HEK293 (cell line): Measurements from ENCODE around the gene HERPUD2.

Source experiments
- CTCF ChIA-PET: fragments of 350-600 bp; formaldehyde crosslinking; extraction: SDS; loops from one replicate; lab custom pipeline; 2021; ENCODE audit warnings: antibody characterized with exemption; lab: Yijun Ruan, JAX
- POLR2A ChIA-PET: fragments of 300-600 bp; formaldehyde crosslinking; extraction: SDS; loops from one replicate; lab custom pipeline; 2020; ENCODE audit warnings: antibody characterized with exemption, inconsistent platforms; lab: Yijun Ruan, JAX
- H3K27ac ChIP-seq: fragments of 200-500 bp; sonication (Bioruptor generic); 2 replicates; pipeline ENCODE4 v1.5.1; 2014; ENCODE audit warnings: low read depth, low read length, control low read depth, inconsistent platforms; ENCODE audit errors: extremely low read depth
- H3K36me3 ChIP-seq, 2 experiments: fragments of 200-500 bp in 1 of 2; sonication (Bioruptor generic) in 1 of 2; 1 replicate in 1 of 2; 2 replicates in 1 of 2; pipeline ENCODE4 v1.5.1; 2014 to 2017; ENCODE audit warnings: inconsistent platforms in 2 of 2, low read length in 2 of 2; ENCODE audit not compliant: control insufficient read depth in 2 of 2, insufficient read depth in 1 of 2
- H3K4me1 ChIP-seq: fragments of 200-500 bp; sonication (Bioruptor generic); 2 replicates; pipeline ENCODE4 v1.5.1; 2014; ENCODE audit warnings: mild to moderate bottlenecking, low read length, inconsistent platforms; ENCODE audit not compliant: control insufficient read depth, insufficient read depth
- H3K4me3 ChIP-seq: 2 replicates; pipeline ENCODE4 v1.5.1; 2011; ENCODE audit warnings: low read depth, mild to moderate bottlenecking, control low read depth, low read length, moderate library complexity
- H3K9me3 ChIP-seq: fragments of 200-500 bp; sonication (Bioruptor generic); 2 replicates; pipeline ENCODE4 v1.5.1; 2014; ENCODE audit warnings: low read depth, low read length, inconsistent platforms; ENCODE audit not compliant: control insufficient read depth, insufficient read depth
- GLI4 ChIP-seq: fragments of 450-650 bp; formaldehyde crosslinking; IDR thresholded peaks from 2 replicates; pipeline ENCODE4 v1.5.1; 2016; ENCODE audit warnings: missing biosample characterization, missing genetic modification characterization
- PRDM1 ChIP-seq: fragments of 450-650 bp; formaldehyde crosslinking; IDR thresholded peaks from 2 replicates; pipeline ENCODE4; 2016; ENCODE audit warnings: missing biosample characterization, missing genetic modification characterization
- TRIM28 ChIP-seq: IDR thresholded peaks from 2 replicates; pipeline ENCODE4 v1.6.1; 2011; ENCODE audit warnings: low read length, control low read depth, borderline replicate concordance
- ZBTB1 ChIP-seq: fragments of 450-650 bp; formaldehyde crosslinking; IDR thresholded peaks from 2 replicates; pipeline ENCODE4 v1.5.1; 2016; ENCODE audit warnings: missing biosample characterization, missing genetic modification characterization
- ZBTB48 ChIP-seq: fragments of 450-650 bp; formaldehyde crosslinking; IDR thresholded peaks from 2 replicates; pipeline ENCODE4 v1.5.1; 2016; ENCODE audit warnings: missing biosample characterization, missing genetic modification characterization
- ZNF138 ChIP-seq: fragments of 450-650 bp; formaldehyde crosslinking; IDR thresholded peaks from 2 replicates; pipeline ENCODE4 v1.5.1; 2016; ENCODE audit warnings: missing biosample characterization, missing genetic modification characterization, borderline replicate concordance
- ZNF155 ChIP-seq: fragments of 450-650 bp; formaldehyde crosslinking; IDR thresholded peaks from 2 replicates; pipeline ENCODE4 v1.5.1; 2016; ENCODE audit warnings: missing biosample characterization, missing genetic modification characterization
- ZNF16 ChIP-seq: fragments of 450-650 bp; formaldehyde crosslinking; IDR thresholded peaks from 2 replicates; pipeline ENCODE4 v1.5.1; 2016; ENCODE audit warnings: low read depth, missing biosample characterization, missing genetic modification characterization
- ZNF202 ChIP-seq: fragments of 450-650 bp; formaldehyde crosslinking; IDR thresholded peaks from 2 replicates; pipeline ENCODE4 v1.5.1; 2016; ENCODE audit warnings: missing biosample characterization, missing genetic modification characterization, borderline replicate concordance
- ZNF214 ChIP-seq: fragments of 450-650 bp; formaldehyde crosslinking; IDR thresholded peaks from 2 replicates; pipeline ENCODE4 v1.5.1; 2017; ENCODE audit warnings: missing biosample characterization, mild to moderate bottlenecking, missing genetic modification characterization, borderline replicate concordance
- ZNF239 ChIP-seq: fragments of 450-650 bp; formaldehyde crosslinking; IDR thresholded peaks from 2 replicates; pipeline ENCODE4 v1.5.1; 2016; ENCODE audit warnings: missing biosample characterization, missing genetic modification characterization
- ZNF248 ChIP-seq: fragments of 450-650 bp; formaldehyde crosslinking; IDR thresholded peaks from 2 replicates; pipeline ENCODE4 v1.5.1; 2017; ENCODE audit warnings: missing biosample characterization, missing genetic modification characterization
- ZNF311 ChIP-seq: fragments of 450-650 bp; formaldehyde crosslinking; IDR thresholded peaks from 2 replicates; pipeline ENCODE4 v1.5.1; 2017; ENCODE audit warnings: missing biosample characterization, missing genetic modification characterization, borderline replicate concordance
- ZNF354C ChIP-seq: fragments of 450-650 bp; formaldehyde crosslinking; IDR thresholded peaks from 2 replicates; pipeline ENCODE4 v1.5.1; 2016; ENCODE audit warnings: missing biosample characterization, missing genetic modification characterization, low read depth, borderline replicate concordance
- ZNF366 ChIP-seq: fragments of 450-650 bp; formaldehyde crosslinking; conservative IDR thresholded peaks from 2 replicates; pipeline ENCODE4 v1.5.1; 2016; ENCODE audit warnings: missing biosample characterization, missing genetic modification characterization
- ZNF394 ChIP-seq: fragments of 450-650 bp; formaldehyde crosslinking; IDR thresholded peaks from 2 replicates; pipeline ENCODE4 v1.5.1; 2016; ENCODE audit warnings: missing biosample characterization, missing genetic modification characterization, mild to moderate bottlenecking, moderate library complexity, borderline replicate concordance
- ZNF514 ChIP-seq: fragments of 450-650 bp; formaldehyde crosslinking; IDR thresholded peaks from 2 replicates; pipeline ENCODE4 v1.5.1; 2016; ENCODE audit warnings: missing biosample characterization, missing genetic modification characterization
- ZNF571 ChIP-seq: fragments of 450-650 bp; formaldehyde crosslinking; IDR thresholded peaks from 2 replicates; pipeline ENCODE4 v1.5.0; 2017; ENCODE audit warnings: missing biosample characterization, missing genetic modification characterization
- ZNF701 ChIP-seq: fragments of 450-650 bp; formaldehyde crosslinking; IDR thresholded peaks from 2 replicates; pipeline ENCODE4 v1.5.1; 2016; ENCODE audit warnings: missing biosample characterization, missing genetic modification characterization
- ZNF76 ChIP-seq: fragments of 450-650 bp; formaldehyde crosslinking; IDR thresholded peaks from 2 replicates; pipeline ENCODE4; 2016; ENCODE audit warnings: low read depth, missing biosample characterization, missing genetic modification characterization, borderline replicate concordance
- ZNF776 ChIP-seq: fragments of 450-650 bp; formaldehyde crosslinking; IDR thresholded peaks from 2 replicates; pipeline ENCODE4 v1.5.0; 2017; ENCODE audit warnings: missing biosample characterization, missing genetic modification characterization, borderline replicate concordance
- TF ChIP-seq, protein P1 (sequence below): fragments of 450-650 bp; formaldehyde crosslinking; IDR thresholded peaks from 2 replicates; pipeline ENCODE4 v1.5.1; 2016; ENCODE audit warnings: missing biosample characterization, missing genetic modification characterization
- TF ChIP-seq, protein P2 (sequence below): fragments of 450-650 bp; formaldehyde crosslinking; optimal IDR thresholded peaks from 2 replicates; pipeline ENCODE3; 2016; ENCODE audit warnings: missing biosample characterization, mild to moderate bottlenecking, missing genetic modification characterization
- TF ChIP-seq, protein P3 (sequence below): fragments of 450-650 bp; IDR thresholded peaks from 2 replicates; pipeline ENCODE4 v1.5.1; 2018; ENCODE audit warnings: missing biosample characterization, missing genetic modification characterization
- TF ChIP-seq, protein P4 (sequence below): IDR thresholded peaks from 2 replicates; pipeline ENCODE4 v1.6.1; 2011; ENCODE audit warnings: mild to moderate bottlenecking, low read depth, low read length, borderline replicate concordance

Gene HERPUD2

DNA sequence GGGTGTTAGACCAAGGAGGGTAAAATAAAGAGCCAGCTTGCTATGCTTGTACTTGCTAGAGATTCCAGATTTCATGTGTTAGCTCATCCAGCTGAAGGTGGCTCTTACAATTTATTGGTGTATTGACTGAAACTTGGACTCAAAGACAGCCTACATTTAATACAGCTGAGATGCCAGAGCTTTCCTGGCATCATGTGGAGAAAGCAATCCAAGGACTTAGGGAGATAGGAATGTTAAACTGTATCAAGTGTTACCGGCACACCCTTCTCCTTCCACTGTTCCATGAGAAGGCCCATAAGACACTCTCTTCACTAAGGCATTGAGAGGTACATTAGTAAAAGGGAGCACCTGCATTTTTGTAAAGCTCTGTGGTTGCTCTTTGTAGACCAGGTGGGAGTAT is 9.3 kb upstream of the HERPUD2 start:
- ChIA-PET CTCF (interaction anchor here (2.4 kb wide), 1 partner anchor 203 kb away, joined by 12 read pairs; no protein-coding TSS in a partner anchor), POLR2A (interaction anchor here (1.0 kb wide), 1 partner anchor 9 kb away, joined by 4 read pairs; no protein-coding TSS in a partner anchor)
- no peak overlapping the region for H3K27ac ChIP-seq
- H3K4me3 ChIP-seq = no peak overlapping the region
- no peaks in the 10 kb centered on the region for H3K9me3 ChIP-seq
- no peak for TF ChIP-seq ZBTB48 (tag by site-specific recombination)
- TF ChIP-seq ZNF76 (tag by site-specific recombination) = no peak
- TF ChIP-seq ZNF776 = no peak
- no peak for TF ChIP-seq GLI4 (tag by site-specific recombination)
- TF ChIP-seq, protein P1, sequence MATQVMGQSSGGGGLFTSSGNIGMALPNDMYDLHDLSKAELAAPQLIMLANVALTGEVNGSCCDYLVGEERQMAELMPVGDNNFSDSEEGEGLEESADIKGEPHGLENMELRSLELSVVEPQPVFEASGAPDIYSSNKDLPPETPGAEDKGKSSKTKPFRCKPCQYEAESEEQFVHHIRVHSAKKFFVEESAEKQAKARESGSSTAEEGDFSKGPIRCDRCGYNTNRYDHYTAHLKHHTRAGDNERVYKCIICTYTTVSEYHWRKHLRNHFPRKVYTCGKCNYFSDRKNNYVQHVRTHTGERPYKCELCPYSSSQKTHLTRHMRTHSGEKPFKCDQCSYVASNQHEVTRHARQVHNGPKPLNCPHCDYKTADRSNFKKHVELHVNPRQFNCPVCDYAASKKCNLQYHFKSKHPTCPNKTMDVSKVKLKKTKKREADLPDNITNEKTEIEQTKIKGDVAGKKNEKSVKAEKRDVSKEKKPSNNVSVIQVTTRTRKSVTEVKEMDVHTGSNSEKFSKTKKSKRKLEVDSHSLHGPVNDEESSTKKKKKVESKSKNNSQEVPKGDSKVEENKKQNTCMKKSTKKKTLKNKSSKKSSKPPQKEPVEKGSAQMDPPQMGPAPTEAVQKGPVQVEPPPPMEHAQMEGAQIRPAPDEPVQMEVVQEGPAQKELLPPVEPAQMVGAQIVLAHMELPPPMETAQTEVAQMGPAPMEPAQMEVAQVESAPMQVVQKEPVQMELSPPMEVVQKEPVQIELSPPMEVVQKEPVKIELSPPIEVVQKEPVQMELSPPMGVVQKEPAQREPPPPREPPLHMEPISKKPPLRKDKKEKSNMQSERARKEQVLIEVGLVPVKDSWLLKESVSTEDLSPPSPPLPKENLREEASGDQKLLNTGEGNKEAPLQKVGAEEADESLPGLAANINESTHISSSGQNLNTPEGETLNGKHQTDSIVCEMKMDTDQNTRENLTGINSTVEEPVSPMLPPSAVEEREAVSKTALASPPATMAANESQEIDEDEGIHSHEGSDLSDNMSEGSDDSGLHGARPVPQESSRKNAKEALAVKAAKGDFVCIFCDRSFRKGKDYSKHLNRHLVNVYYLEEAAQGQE = no peak
- TF ChIP-seq ZNF248 = no peak
- no peak for TF ChIP-seq TRIM28
- TF ChIP-seq ZNF701 = no peak
- no peak for TF ChIP-seq ZNF202 (tag by site-specific recombination)
- TF ChIP-seq, protein P2, sequence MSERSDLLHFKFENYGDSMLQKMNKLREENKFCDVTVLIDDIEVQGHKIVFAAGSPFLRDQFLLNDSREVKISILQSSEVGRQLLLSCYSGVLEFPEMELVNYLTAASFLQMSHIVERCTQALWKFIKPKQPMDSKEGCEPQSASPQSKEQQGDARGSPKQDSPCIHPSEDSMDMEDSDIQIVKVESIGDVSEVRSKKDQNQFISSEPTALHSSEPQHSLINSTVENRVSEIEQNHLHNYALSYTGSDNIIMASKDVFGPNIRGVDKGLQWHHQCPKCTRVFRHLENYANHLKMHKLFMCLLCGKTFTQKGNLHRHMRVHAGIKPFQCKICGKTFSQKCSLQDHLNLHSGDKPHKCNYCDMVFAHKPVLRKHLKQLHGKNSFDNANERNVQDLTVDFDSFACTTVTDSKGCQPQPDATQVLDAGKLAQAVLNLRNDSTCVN = no peak
- TF ChIP-seq, protein P3, sequence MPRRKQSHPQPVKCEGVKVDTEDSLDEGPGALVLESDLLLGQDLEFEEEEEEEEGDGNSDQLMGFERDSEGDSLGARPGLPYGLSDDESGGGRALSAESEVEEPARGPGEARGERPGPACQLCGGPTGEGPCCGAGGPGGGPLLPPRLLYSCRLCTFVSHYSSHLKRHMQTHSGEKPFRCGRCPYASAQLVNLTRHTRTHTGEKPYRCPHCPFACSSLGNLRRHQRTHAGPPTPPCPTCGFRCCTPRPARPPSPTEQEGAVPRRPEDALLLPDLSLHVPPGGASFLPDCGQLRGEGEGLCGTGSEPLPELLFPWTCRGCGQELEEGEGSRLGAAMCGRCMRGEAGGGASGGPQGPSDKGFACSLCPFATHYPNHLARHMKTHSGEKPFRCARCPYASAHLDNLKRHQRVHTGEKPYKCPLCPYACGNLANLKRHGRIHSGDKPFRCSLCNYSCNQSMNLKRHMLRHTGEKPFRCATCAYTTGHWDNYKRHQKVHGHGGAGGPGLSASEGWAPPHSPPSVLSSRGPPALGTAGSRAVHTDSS = no peak
- no peak for TF ChIP-seq ZNF16
- no peak for TF ChIP-seq ZNF239 (tag by site-specific recombination)
- TF ChIP-seq, all 188 proteins: peak for 0
- Histone ChIP-seq H3K36me3 (no peaks in the 10 kb centered on the region; a peak in 1 of 3 replicates), H3K4me1 (no peaks in the 10 kb centered on the region)

DNA sequence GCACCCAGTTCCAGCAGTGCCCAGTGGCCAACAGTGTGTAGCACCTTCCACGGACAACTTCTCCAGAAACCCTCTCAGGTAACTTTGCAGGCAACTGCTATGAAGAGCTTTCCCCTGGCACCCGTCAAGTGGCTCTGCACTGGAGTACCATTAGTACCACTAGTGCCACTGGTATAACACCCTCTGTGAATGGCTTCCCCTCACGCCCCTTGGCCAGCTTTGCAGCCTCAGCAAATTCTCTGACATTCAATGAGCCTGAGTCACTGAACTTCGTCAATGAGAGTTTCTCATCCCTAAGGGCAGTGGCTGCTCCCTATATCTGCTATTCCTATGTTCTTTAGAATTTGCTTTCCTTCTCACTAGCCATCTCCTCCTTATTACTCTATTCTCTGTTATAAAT is 7.6 kb upstream of the HERPUD2 start:
- POLR2A ChIA-PET = no interaction called here
- CTCF ChIA-PET = interaction anchor here (1.1 kb wide), 1 partner anchor 78 kb away, joined by 3 read pairs; no protein-coding TSS in a partner anchor

DNA sequence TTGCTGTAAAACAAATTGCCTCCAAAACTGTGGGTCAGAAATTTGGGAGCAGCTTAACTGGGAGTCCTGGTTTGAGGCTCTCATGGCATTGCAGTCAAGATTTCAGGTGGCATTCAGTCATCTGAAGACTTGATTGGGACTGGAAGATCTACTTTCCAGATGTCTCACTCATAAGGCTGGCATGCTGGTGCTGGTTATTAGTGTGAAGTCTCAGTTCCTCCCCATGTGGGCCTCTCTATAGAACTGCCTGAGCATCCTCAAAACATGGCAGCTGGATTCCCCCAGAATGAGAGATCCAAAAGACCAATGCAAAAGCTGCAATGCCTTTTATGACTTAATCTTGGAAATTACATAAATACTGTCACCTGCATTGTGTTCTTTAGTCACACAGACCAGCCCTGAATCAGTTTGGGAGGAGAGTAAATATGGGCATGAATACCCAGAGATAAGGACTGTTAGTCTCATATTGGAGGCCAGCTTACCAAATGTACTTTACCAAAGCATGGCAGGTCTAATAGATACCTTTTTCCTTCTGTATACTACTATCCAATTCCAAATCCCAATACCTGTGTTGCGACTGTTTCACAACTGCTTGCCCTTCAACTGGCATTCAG is 6.5 kb upstream of the HERPUD2 start:
- H3K4me3 ChIP-seq = no peak overlapping the region
- no peaks in the 10 kb centered on the region for H3K9me3 ChIP-seq
- CTCF ChIA-PET = interaction anchor here (2.7 kb wide), 1 partner anchor 9 kb away, joined by 17 read pairs; no protein-coding TSS in a partner anchor
- no peaks in the 10 kb centered on the region for H3K4me1 ChIP-seq
- H3K36me3 ChIP-seq = peaks cover 0 to 2% of the 10 kb centered on the region in 2 experiments; a peak in 1 of 3 replicates
- POLR2A ChIA-PET = no interaction called here
- no peak overlapping the region for H3K27ac ChIP-seq
- no peak for TF ChIP-seq ZNF394 (tag by site-specific recombination)
- no peak for TF ChIP-seq ZNF138 (tag by site-specific recombination)
- no peak for TF ChIP-seq ZNF155 (tag by site-specific recombination)
- TF ChIP-seq PRDM1 (tag by site-specific recombination) = no peak
- no peak for TF ChIP-seq ZBTB1 (tag by site-specific recombination)
- no peak for TF ChIP-seq ZNF571 (tag by site-specific recombination)
- no peak for TF ChIP-seq ZNF354C
- TF ChIP-seq ZNF514 (tag by site-specific recombination) = no peak
- TF ChIP-seq, protein P4, sequence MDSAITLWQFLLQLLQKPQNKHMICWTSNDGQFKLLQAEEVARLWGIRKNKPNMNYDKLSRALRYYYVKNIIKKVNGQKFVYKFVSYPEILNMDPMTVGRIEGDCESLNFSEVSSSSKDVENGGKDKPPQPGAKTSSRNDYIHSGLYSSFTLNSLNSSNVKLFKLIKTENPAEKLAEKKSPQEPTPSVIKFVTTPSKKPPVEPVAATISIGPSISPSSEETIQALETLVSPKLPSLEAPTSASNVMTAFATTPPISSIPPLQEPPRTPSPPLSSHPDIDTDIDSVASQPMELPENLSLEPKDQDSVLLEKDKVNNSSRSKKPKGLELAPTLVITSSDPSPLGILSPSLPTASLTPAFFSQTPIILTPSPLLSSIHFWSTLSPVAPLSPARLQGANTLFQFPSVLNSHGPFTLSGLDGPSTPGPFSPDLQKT = no peak
- no peak for TF ChIP-seq ZNF366 (tag by site-specific recombination)
- no peak for TF ChIP-seq ZNF76 (tag by site-specific recombination)
- no peak for TF ChIP-seq ZNF214
- TF ChIP-seq ZNF311 (tag by site-specific recombination) = no peak

More for the DNA sequence above, 7.6 kb upstream of the HERPUD2 start:
- no peak overlapping the region for H3K27ac ChIP-seq
- no peaks in the 10 kb centered on the region for H3K9me3 ChIP-seq
- no peak for TF ChIP-seq TRIM28
- no peak overlapping the region for H3K4me3 ChIP-seq
- no peaks in the 10 kb centered on the region for H3K36me3 ChIP-seq
- no peaks in the 10 kb centered on the region for H3K4me1 ChIP-seq
